ENCODE data around the gene TIMM21.

The TIMM21 gene

DNA sequence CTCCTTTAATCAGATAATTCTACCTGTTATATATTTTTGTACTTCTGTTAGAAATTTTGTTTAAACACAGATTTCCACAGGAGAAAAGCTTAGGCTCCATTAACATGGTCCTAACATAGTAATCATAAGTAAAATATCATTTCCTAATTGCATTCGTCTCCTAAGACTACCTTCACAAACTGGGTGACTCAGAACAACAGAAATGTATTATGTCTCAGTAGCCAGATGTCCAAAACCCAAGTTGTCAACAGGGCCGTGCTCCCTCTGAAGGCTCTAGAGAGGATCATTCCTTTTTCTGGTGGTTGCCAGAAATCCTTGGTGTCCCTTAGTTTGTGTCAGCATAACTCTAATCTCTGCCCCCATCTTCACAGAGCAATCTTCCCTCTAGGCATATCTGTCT lies 6.1 kb upstream of the TIMM21 start:
- TF ChIP-seq, protein P1, sequence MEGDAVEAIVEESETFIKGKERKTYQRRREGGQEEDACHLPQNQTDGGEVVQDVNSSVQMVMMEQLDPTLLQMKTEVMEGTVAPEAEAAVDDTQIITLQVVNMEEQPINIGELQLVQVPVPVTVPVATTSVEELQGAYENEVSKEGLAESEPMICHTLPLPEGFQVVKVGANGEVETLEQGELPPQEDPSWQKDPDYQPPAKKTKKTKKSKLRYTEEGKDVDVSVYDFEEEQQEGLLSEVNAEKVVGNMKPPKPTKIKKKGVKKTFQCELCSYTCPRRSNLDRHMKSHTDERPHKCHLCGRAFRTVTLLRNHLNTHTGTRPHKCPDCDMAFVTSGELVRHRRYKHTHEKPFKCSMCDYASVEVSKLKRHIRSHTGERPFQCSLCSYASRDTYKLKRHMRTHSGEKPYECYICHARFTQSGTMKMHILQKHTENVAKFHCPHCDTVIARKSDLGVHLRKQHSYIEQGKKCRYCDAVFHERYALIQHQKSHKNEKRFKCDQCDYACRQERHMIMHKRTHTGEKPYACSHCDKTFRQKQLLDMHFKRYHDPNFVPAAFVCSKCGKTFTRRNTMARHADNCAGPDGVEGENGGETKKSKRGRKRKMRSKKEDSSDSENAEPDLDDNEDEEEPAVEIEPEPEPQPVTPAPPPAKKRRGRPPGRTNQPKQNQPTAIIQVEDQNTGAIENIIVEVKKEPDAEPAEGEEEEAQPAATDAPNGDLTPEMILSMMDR (IDR thresholded peaks at IDR 0.05; ENCODE audit: control insufficient read depth, extremely low read depth, insufficient read depth): no peak
- no peak for DNase-seq (ENCODE audit: low read depth)

DNA sequence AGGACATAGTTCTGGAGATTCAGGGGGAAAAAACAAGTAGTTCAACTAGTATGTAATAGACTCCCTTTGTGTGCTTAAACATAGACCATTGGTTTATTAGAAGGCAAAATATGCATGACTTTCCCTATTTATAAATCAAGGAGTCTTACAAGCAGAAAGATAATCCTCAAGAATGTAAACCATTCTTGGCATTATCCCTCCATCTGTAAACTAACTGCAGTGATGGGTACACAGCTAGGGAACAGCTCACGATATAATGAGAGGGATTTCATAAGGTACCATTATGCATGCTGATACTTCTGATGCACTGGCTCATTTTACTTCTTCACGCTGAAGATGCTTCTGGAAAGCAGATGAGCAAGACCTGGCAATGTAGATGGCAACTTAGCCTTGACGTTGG lies 1.6 kb upstream of the TIMM21 start:
- no peak for DNase-seq (ENCODE audit: low read depth)
- peak overlapping the region; percentile 89 for H3K4me3 ChIP-seq (ENCODE audit: low read depth, low read length)
- TF ChIP-seq, protein P1 (IDR thresholded peaks at IDR 0.05; ENCODE audit: control insufficient read depth, extremely low read depth, insufficient read depth): no peak

More for the DNA sequence above, 6.1 kb upstream of the TIMM21 start:
- H3K4me3 ChIP-seq (ENCODE audit: low read depth, low read length): no peak overlapping the region

DNA sequence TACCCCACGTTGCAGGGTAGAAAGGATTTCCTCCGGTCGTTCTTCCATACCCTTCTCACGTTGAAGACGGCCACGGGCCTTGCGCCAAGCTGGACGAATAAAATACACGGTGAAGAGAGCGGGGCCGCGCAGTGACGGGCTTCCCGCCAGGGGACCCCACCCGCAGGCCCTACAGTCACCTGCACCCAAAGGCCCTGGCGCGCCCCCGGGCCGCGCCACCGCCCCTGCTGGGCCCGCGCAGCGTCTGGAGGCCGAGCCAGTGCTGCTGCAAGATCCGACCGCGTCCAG lies 888 bp upstream of the TIMM21 start:
- TF ChIP-seq, protein P1 (IDR thresholded peaks at IDR 0.05; ENCODE audit: control insufficient read depth, extremely low read depth, insufficient read depth): no peak
- peak overlapping the region; percentile 89 for H3K4me3 ChIP-seq (ENCODE audit: low read depth, low read length)
- no peak for DNase-seq (ENCODE audit: low read depth)

- DNase-seq (ENCODE audit: low read depth): no peak
- H3K4me3 ChIP-seq (ENCODE audit: low read depth, low read length): peak overlapping the region; percentile 89
- TF ChIP-seq, protein P1 (IDR thresholded peaks at IDR 0.05; ENCODE audit: control insufficient read depth, extremely low read depth, insufficient read depth): no peak
Measured at GRCh38 chr18:74148543-74149070, 284 bp downstream of the TIMM21 start.

GRCh38 chr18:74149878-74150277 lies 1.6 kb downstream of the TIMM21 start:
- H3K4me3 ChIP-seq (ENCODE audit: low read depth, low read length): peak overlapping the region; percentile 89
- no peak for DNase-seq (ENCODE audit: low read depth)
- TF ChIP-seq, protein P1 (IDR thresholded peaks at IDR 0.05; ENCODE audit: control insufficient read depth, extremely low read depth, insufficient read depth): no peak

DNA sequence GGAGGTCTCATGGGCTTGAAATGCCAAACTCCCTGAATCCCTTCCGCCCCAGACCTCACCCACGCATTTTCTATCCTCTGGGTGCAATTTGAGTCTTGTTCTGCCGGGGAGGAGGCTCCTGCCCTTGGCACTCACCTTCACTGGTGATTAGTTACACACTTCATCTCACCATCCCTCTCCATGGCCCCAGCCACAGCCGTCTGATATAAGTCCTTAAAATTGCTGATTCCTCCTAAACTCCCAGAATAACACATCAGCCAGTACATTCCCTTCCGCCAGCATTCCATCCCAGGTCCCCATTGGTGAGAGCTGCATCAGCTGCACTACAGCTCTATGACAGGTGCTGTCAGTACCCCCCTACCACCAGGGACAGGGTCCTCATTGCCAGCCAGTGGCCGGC lies 3.9 kb downstream of the TIMM21 start:
- DNase-seq (ENCODE audit: low read depth): no peak
- TF ChIP-seq, protein P1 (IDR thresholded peaks at IDR 0.05; ENCODE audit: control insufficient read depth, extremely low read depth, insufficient read depth): no peak
- H3K4me3 ChIP-seq (ENCODE audit: low read depth, low read length): no peak overlapping the region

DNA sequence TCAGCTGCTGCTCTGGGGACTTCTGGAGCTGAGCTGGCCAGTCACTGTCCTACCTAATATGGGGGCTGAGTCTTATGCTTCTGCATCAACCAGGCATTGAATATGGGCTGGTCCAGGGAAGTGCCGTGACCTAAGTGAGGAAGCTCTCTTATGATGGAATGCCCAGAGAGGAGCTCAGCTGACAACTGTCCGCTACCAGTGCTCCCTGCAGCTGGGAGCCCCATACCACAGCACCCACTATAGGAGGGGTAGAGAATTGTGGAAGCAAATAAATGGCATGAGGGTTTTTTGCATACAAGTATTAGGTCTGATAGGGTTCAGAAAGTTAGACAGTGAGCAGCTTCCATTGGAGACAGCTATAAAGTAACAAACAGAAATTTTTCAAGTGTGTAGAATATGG lies 4.5 kb downstream of the TIMM21 start:
- H3K4me3 ChIP-seq (ENCODE audit: low read depth, low read length): no peak overlapping the region
- TF ChIP-seq, protein P1 (IDR thresholded peaks at IDR 0.05; ENCODE audit: control insufficient read depth, extremely low read depth, insufficient read depth): no peak
- no peak for DNase-seq (ENCODE audit: low read depth)
